NCI-H1930 (cell line): ENCODE measurements around the gene MLLT10.

ENCODE experiments used
- DNase-seq, 2 experiments: peaks; one replicate each; lab custom pipeline; 2025; lab: John Stamatoyannopoulos, UW

MLLT10 gene

DNA sequence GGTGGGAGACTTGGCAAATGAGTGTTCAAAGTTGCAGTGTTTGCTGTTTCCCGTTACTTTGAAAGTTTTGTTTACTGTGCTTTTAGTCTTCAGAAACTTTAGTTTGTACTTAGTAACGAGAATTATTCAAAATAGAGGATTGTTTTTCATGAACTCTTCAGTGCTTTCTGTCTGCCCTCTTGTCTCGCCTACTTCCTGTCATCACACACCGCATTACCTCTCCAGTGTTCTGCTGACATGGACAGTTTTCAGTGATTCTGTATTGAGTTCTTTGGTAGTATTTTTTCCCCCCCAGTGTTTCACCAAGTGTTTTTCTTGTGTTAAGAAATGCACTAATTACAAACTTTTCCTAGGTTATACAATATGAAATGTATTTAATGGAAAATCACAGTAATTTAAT, 207.0 kb downstream of the MLLT10 start:
- no peak for DNase-seq

DNA sequence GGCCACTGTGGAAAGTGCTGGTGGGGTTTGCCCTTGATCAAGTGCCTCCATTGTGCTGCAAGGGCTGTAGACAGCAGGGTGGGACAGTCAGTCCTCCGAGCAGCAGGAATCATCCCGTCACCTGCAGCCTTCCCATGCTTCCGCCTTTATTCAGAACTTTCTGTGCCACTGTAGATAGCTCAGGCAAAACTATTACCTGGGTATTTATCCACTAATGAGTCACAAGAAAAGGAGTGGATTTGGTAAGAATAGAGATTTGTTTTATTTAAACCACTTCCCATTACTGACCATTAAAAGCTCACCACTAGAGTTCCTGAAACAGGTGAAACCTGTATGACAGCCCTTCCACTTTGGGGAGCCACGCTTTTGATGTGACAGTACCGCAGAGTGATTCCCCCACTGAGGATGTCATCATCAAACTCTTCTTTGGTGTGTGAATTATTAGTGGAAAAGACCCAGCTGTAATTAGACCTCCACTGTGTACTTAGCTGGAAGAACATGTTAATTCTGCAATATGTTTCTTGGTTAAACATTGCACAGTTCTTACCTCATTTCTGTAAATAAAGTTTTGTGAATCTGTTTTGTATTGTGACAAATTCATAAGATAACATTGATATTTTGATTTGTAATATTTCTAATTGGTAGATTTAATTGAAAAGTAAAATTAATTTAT, 208.8 kb downstream of the MLLT10 start:
- DNase-seq: no peak

DNA sequence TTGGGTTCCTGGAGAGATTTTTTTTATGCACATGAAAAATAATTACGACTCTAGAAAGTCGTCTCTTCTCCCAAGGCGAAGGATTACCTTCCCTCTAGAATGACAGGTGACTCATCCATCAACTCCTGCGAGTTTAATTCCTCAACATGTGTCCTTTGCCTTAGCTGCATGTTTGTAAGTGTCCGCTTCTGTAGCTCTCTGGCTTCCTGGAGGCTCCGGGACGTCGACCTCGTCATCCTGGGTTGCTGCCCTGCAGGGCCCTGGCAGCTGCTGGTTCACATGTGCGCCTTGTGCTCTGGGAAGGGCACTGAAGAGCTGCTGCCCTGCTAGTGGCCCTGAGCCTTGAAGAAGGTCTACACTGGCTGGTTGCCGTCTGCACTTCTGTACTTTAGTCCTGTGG, 210.2 kb downstream of the MLLT10 start:
- no peak for DNase-seq

DNA sequence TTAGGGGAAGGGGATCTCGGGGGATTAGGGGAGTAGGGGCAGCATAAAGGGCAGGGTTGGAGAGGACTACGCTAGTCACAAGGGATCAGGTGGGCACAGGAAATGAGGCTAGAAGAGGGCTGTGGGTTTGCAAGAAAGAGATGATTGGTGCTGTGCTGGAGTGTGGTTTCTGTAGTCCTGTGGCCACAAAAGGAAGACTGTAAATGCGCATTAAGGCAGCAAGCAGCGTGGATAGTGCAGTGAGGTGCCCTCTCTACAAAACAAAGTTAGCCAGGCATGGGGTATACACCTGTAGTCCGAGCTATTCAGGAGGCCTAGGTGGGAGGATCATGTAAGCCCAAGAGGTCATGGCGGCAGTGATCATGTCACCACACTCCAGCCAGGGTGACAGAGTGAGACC, 212.1 kb downstream of the MLLT10 start:
- DNase-seq: no peak

DNA sequence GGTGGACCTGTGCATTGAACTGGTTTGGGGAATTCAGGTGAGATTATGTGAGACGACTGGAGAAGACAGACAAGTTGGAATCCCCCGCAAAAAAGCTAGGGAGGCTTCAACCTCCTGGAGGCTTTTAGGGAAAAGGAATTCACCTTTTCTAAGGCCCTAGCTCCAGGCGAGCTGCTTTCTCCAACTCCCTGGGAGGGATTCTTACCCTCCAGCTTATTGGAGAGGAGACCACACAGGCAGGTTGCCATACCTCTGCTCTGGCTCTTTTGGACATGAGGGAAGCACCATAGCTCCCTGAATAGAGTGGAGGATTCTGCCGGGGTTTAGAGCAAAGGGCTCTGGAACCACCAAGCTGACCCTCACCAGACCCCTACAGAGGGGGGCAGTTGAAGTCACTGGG, 213.8 kb downstream of the MLLT10 start:
- DNase-seq: no peak

DNA sequence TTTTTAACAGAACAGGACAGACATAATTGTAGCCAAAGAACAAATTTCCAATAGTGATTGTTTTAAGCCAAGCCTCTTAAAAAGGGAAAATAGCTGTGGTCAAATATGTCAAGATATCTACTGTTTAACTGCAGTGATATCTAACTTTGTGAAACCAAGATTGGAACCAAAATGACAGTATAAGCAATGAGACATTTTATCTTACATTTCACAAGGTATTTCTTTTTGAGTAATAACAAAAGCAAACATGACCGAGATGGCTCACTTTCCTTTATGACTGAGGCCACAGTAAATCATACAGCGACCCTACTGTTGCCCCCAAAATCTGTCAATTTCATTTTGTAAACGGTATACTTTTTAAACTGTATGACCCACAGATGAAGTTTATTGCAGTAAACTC, 215.8 kb downstream of the MLLT10 start:
- DNase-seq: no peak

DNA sequence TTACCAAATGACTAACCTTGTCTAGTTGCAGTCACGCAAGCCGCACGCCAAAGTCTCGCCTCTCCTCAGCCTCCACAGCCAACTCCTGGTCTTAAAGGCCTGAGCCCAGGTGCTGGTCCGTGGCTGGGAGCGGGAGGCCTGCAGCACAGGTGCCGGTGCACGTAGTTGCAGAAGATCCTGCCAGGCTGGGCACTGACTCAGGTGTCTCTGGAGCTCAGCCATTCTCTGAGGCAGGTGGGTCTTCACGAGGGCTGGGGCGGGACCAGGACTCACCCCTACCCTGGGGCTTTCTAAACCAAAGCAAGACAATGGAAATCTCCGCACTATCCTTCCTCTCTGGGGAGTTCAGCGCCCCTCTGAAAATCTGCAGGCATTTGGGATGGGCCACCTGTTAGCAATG, 216.4 kb downstream of the MLLT10 start:
- DNase-seq: no peak

DNA sequence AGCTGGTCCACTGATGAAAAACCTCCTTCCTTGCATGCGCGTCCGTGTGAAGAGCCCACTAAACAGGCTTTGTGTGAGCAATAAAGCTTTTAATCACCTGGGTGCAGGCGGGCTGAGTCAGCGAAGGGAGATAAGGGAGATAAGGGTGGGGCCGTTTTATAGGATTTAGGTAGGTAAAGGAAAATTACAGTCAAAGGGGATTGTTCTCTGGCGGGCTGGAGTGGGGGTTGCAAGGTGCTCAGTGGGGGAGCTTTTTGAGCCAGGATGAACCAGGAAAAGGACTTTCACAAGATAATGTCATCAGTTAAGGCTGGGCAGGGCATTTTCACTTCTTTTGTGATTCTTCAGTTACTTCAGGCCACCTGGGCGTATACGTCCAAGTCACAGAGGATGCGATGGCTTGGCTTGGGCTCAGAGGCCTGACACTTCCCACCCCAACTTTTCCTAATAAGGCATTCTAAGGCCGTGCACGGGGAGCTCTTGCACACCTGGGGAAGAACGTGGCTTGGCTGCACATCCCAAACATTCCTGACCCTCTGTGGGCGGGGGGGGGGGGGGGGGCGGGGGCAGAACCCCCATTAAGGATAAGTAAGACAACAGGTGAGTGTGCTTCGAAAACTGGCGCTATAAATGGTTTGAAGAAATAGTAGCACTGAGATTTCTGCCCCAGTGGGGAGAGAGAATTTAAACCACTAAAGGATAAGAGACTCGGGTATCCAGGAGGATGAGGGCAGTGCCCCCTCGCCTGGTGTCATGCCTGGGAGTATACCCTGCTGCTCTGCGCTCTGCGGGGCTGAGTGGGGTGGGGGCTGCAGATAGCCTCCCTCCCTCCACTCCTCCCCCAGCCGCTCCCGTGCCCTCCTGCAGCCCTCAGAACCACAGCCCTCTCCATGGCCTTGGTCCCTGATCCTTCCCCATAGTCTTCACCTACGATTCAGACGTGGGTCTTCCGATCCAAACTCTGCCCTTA, 217.6 kb downstream of the MLLT10 start:
- DNase-seq: no peak

DNA sequence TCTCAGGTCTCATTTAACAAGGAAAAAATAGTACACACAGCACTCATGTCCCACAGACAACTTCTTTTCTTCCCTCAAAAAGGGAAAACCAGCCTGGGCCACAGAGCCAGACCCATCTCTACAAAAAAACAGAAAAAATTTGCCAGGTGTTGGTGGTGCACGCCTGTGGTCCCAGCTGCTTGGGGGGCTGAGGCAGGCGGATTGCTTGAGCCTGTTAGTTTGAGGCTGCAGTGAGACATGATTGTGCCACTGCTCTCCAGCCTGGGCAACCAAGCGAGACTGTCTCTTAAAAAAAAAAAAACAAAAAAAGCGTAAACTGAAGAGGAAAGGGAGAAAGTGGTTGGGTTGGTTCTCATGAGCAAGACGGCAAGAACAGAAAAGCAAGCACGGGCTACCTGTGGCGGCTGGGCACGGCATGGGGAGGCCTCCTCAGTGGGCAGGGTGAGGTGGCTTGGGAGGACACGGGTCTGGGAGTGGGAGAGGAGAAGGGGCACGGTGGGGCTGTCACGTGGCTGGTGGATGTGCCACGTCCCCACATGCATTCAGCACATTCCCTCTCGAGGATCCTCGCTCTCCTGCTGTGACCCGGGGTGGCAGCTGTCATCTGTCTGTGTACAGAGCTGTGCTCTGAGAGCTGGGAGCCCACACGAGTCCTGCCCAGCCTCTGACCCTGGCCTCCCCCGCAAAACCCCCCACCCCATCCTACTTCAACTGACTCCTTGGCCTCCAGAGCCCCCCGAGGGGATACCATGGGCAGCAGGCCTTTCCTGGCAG, 219.7 kb downstream of the MLLT10 start:
- DNase-seq: no peak

DNA sequence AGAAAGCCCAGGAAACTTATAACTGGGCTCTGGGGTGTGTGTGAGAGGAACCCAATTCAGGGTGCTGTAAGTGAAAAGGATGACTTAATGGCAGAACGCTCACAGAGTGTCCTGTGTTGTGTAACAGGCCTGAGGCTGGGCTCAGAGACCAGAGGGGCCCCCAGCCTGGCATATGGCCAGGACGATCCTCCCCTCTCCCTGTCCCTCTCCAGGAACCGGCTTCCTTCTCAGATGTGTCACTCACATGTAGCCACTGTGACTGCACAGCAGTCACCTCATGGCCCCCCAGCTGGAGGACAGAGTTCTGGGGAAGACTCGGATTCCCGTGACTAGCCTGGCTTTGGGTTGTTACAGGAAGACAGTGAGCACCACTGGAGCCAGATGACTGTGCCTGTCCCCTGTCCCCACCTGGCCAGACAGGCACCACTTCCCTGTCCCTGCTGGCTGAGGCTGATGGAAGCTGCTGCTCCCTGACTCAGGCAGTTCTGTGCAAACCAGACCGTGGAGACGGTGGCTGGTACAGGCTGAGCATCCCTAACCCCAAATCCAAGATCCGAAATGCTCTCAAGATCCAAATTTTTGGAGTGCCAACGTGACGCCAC, 220.5 kb downstream of the MLLT10 start:
- DNase-seq: no peak

DNA sequence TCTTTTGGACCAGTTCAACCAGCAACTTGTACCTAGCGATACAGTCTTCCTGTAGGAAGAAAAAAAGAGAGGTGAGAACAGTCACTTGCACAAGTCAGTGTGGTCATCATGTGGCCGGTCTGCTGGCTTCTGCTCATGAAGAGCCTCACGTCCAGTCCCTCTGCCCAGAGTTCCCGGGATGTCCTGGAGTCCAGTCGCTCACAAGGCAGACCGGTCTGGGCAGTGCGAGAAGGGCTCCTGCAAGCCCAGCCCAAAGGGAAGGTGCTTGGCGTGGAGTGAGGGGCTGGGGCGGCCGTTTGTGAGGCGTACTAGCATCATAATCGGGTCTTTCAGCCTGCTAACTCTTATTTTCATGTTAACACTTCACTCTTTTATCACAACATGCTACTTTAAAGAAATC, 222.7 kb downstream of the MLLT10 start:
- DNase-seq: no peak

DNA sequence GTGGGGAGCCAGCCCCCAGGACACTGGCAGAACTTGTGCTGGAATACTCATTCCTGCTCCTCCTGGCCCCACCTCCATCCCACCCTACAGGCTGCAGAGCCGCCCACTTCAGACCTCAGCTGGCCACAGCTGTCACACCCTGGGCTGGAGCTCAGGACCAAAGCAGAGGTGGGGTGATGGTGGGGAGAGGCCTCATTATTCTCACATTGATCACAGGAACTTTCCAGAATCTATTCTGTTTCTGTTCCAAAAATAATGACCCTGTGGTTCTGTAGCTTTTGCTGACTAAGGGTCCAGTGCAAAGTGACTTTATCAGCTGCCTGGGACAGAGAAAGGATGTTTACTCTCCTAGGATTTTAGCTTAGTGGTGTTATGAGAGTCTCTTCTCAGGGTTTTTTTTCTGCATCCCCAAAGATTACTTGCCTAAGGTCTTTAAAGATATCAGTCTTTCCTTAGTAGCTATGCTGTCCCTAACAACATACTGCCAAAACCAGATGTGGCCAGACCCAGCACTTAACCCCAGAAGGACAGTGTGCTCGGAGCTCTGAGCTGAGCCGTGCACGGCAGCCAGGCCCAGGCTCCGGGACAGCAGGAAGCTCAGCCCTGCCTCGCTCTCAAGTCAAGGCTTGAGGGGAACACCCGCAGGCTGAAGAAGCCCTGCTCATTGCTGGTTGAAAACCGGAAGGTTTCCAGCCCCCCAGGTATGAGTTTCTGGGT, 223.3 kb downstream of the MLLT10 start:
- no peak for DNase-seq

DNA sequence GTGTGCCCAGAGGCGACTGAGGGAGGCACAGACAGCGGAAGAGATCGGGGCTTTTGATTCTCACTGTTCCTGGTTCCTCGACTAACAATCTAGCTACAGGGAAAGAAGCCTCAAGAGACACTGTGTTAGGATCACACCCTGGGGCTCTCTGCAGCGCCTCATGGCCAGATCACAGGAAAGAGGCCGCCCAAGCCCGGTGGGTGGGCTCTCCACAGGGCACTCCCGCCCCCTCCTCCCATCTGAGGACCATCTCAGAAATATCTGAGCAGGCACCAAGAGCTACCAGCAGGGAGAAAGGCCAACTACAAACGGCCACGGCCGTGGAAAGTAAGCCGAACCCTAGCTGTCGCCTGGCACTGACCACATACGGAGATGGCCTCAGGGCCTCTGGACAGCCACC, 224.2 kb downstream of the MLLT10 start:
- DNase-seq: no peak

DNA sequence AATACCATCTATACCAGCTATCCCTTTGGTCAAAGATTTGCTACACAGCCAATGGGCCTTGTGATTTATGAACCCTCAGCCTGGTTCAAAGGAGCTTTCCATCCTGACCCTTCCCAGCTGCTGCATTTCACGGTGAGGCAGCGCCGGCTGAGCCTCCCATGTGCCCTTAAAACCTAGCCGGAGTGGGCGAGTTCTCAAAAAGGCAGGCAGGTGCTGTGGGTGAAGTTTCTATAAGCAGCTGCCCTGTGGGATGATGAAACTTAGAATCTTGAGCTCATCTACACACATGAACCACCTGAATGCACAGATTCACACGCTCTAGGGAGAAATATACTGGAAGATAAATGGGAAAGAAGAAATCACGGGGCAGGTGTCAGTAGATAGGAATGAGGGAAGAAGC, 224.7 kb downstream of the MLLT10 start:
- DNase-seq: no peak

DNA sequence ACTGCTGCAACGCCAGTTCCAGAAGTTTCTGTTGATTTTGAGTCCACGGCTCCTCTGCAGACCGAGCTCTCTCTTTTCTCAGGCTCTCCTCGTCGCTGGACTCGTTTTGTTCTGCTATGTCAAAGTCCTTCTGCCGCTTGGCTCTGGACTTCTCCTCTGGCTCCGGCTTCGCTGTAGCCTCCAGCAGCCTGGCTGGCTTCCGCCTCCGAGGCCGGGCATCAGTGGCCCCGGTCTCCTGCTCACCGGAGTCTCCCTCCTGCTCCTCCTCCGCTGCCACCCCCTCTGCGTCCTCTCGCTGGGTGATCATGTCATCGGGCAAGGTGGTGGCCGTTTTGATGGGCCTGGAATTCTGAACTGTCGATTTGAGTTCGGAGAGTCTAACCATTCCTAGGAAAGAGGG, 225.2 kb downstream of the MLLT10 start:
- DNase-seq: no peak

DNA sequence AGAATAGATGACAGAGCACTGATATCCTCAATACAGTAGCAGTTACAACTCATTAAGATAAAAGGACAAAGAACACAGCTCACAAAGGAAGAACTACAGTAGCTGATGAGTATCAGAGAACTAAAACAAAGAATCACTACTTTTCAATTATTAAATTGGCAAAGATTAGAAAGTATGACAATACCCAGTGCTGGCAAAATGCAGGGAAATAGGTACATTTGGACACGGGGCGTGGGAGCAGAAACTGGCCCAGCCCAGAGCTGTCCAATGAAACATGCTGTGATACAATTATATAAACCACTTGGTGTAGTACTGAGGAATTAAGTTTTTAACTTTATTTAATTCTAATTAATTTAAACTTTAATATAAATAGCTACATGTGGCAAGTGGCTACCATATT, 226.3 kb downstream of the MLLT10 start:
- no peak for DNase-seq

DNA sequence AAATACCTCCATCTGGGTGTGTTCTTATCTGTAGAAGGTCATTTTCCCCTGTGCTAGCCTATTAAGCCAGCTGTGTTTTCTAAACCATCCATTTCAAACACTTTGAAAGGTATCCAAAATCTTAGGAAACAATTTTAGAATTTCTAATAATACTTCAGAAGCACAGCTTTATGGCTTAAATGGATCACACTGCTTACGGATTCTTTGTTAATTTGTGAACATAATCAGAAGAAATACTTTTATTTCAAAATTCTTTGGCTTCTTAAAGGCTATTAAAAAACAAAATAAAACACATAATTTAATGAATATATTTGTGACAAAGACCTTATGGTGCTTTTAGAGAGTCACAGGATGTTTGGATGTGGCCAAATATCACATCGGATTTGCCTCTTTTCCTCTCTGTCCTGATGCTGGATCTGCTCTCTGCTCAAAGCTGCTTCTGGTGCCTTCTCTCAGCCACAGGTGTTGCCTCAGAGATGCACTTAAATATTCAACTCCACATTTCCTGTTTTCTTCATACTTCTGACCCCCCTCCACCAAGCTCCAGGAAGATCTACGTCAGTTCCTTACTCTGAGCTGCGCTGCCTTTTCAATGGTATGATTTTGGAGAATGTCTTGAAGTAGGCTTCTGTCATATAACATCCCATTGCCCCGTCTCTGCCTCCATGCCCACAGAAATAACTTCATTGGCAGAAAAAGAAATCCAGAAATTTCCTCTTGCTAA, 230.6 kb downstream of the MLLT10 start:
- DNase-seq: no peak

DNA sequence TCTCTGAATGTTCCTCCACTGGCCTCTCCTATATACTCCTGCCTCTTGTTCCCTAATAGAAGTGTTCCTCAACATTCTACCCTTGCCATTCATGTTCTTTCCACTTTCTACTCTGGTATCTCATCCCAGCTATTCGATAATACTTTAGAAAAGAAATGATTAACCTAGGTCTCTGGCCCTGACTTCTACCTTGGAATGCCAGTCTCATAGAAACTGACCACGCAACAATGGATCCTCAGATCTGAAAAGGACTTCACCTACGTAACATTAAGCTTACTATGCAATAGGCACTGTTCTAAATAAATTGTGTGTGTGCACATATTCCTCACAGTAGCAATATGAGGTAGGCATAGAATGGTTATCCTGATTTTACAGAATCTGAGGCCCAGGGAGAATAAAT, 235.0 kb downstream of the MLLT10 start:
- no peak for DNase-seq

DNA sequence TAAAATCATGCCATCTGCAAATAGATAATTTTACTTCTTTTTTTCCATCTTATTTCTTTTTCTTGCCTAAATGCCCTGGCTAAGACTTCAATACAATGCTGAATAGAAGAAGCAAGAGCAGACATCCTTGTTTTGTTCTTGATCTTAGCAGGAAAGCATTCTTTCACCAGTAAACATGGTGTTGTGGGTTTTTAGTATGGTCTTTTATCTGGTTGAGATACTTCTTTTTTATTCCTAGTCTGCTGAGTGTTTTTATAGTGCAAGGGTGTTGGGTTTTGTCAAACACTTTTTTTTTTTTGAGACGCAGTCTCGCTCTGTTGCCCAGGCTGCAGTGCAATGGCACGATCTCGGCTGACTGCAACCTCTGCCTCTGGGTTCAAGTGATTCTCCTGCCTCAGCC, 237.2 kb downstream of the MLLT10 start:
- DNase-seq: no peak

DNA sequence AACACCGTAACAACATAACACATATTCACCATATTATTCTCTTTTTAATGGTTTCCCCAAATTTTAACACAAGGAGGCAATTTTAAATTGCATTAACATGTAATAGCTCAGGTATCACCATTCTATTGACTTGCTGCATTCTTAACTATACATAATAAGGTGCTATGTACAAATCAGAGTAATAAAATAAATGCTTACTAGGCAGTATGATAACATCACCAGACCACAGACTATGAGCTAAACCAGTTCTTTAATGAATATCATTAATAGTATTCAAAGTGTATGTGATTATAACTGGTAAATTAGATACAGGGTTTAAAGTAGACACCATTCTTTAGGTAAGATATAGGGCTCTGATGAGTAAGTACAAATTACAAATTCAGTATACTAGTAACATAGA, 242.9 kb downstream of the MLLT10 start:
- DNase-seq: no peak

DNA sequence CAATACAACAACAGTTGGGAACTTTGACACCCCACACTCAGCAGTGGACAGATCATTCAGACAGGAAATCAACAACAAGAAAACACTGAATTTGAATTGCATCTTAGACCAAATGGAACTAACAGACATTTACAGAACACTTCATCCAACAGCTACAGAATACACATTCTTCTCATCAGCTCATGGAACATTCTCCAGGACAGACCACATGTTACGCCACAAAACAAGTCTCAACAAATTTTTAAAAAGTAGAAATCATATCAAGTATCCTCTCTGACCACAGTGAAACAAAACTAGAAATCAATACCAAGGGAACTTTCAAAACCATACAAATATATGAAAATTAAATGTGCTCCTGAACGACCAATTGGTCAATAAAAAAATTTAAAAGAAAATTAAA, 257.2 kb downstream of the MLLT10 start:
- no peak for DNase-seq
